ENCODE results near the gene HOXC9. TPM values are rescaled to one million over a fixed set of nuclear protein-coding genes. Genes with fewer than 3 reads are reported as not detected.

The HOXC9 gene
- total and polyA plus RNA-seq, 9 of the 15 experiments (the other 6 are each of a cell fraction or from before 2014, with no cell fraction given) = 1.1 to 10.5 (median 9.3) TPM

- POLR2A ChIA-PET = interaction anchor here (0.7 kb wide), 1 partner anchor 606 kb away, joined by 4 read pairs; no protein-coding TSS in a partner anchor
- no TSS peak for BruUV-seq (replicated peaks)
Observed at GRCh38 chr12:53950789-53951576, 49.0 kb upstream of the HOXC9 start.

More at GRCh38 chr12:53950789-53951576, 49.0 kb upstream of the HOXC9 start:
- H3K9me3 ChIP-seq (replicated peaks; ENCODE audit: control insufficient read depth, insufficient read depth, low read depth, low read length) = no peaks in the 10 kb centered on the region
- H3K27me3 ChIP-seq (ENCODE audit: control insufficient read depth in 2 of 2, insufficient read depth in 2 of 2, low read length in 2 of 2) = peaks cover 41 to 61% of the 10 kb centered on the region in 2 experiments
- CTCF ChIA-PET (ENCODE audit: low intra/inter-chr PET ratio) = no interaction called here
- FAIRE-seq (no peak), ATAC-seq (no peak), DNase-seq (ENCODE audit: extremely low read depth in 1 of 4, low spot score in 3 of 4) (no peak)
- H3K27ac ChIP-seq (ENCODE audit: extremely low read depth, low read depth, low read length) = no peak overlapping the region
- in situ Hi-C loops (cut with MboI) = no loop called here
- intact Hi-C loops (cut with micrococcal nuclease) = no loop called here
- H3K79me2 ChIP-seq (ENCODE audit: control insufficient read depth, insufficient read depth, low read length) = no peaks in the 10 kb centered on the region
- no peak overlapping the region for H3K4me2 ChIP-seq (ENCODE audit: insufficient read depth, low read length)
- no peaks in the 10 kb centered on the region for H3K36me3 ChIP-seq (ENCODE audit: control insufficient read depth, insufficient read depth, low read length)
- no peak overlapping the region for H3K4me3 ChIP-seq
- H4K20me1 ChIP-seq (replicated peaks; ENCODE audit: control insufficient read depth, insufficient read depth, low read length) = peaks cover 6% of the 10 kb centered on the region
- peak overlapping the region in 1 of 2 experiments; percentile 22; a peak in 1 of 4 replicates for H3K9ac ChIP-seq (ENCODE audit: insufficient read depth in 1 of 2, low read depth in 2 of 2, low read length in 2 of 2)
- no peaks in the 10 kb centered on the region for H3K9me1 ChIP-seq (ENCODE audit: control insufficient read depth, insufficient read depth, low read length)
- no peak for TF ChIP-seq ZNF57 (CRISPR knock-in tag; IDR thresholded peaks at IDR 0.05)
- peak; percentile 61; the same call in 1 of the 2 replicates for TF ChIP-seq ESRRA (IDR thresholded peaks at IDR 0.05; ENCODE audit: borderline replicate concordance, low read depth)
- peak; percentile 33; the same call in 1 of the 2 replicates for TF ChIP-seq ZNF407 (IDR thresholded peaks at IDR 0.05; ENCODE audit: low read depth)
- no peak overlapping the region for H2AFZ ChIP-seq (ENCODE audit: low read depth, low read length)
- 22% methylated on average over 31 of the region's 34 CpGs for WGBS (ENCODE audit: insufficient coverage, low coverage, missing lambda C conversion rate)
- H3K4me1 ChIP-seq (replicated peaks in 1 of 2; ENCODE audit: control insufficient read depth in 2 of 2, insufficient read depth in 2 of 2, low read length in 2 of 2) = peaks cover 12 to 47% of the 10 kb centered on the region in 2 experiments; a peak in 4 of 5 replicates
